RCC 7860 (cell line): Measurements from ENCODE around the gene NHSL2.
"Not testable (repeated sequence)": the region's sequence is repeated elsewhere in the genome, so short reads cannot be mapped to it uniquely, and the experiment has no call there.

Source experiments
- DNase-seq: peaks from one replicate; pipeline ENCODE4 v3.0.0-alpha.2; 2015; ENCODE audit warnings: low spot score
- FAIRE-seq: peaks from 2 replicates; lab custom pipeline; 2012; peaks lifted over from hg19 to GRCh38; lab: Jason Lieb, UNC

The NHSL2 gene

DNA sequence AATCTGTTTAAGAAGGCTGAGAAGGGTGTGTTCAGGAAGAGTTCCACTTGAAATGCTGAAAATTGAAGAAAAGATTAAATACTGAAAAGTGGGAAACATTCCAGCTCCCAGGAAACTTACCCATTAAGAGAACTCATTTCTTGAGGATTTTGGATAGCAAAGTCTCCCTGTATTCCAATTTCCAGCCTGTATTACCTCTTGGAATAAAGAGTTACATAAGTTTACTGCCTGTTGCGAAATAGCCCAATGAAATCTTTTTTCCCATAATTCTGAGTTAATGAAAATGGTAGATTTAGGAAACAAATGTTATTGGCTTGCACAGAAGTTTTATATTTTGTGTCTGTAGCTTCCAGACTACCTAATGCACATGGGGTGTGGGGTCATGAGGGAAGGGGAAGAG lies 12.0 kb downstream of the NHSL2 start:
- no peak for FAIRE-seq
- DNase-seq: no peak

DNA sequence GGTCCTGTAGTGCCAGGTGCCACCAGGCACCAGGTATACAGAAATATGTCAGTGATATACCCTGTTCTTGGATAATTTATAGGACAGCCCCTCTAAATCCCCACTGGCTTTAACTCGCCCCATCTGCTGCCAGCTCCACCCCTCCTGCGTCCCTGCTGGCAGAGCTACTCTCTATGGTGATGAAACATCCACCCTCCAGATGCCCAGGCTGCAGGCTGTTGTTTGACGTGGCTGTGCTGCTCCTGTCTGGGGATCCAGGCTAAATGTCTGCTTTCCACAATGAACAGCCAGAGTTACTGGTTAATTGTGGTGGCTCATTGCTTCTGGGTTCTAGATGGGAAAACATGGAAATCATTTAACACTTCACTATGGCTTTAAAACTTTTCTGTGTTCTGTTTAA lies 12.9 kb downstream of the NHSL2 start:
- FAIRE-seq (no peak), DNase-seq (no peak)

DNA sequence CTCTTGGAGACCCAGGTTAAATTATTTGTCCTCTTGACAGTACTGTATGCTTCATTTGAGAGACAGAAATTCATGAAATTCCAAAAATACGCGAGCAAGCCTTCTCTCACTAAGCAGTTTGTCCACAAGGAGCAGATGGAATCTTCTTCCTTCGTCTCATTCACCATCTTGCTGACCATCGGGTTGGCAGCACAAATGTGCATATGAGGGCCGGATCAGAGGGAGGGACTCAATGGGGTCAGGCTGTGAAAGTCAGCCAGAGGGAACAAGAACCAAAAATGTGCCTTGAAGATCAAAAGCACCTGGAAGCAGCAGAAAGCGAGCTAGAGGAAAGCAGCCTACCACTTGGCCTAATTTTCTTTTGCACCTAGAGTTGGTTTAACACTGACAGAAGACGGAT lies 16.4 kb downstream of the NHSL2 start:
- DNase-seq (no peak), FAIRE-seq (no peak)

DNA sequence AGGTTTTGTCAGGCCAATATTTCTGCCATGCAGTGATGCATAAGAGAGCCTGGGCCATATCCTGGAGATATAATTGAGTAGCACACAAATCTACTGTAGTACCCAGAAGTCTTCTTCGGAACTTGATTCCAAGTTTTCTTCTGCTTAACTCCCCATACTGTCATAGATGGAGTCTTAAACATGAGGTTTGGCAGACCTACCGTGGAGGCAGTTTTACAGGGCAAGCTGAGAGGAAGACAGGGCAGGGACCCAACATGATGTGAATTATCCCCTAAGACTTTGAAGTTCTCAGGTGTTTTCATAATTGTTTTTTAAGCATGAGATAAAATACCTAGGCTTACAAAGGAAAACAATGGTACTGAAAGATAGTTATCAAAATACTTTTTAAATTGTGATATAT lies 18.2 kb downstream of the NHSL2 start:
- FAIRE-seq: no peak
- no peak for DNase-seq

DNA sequence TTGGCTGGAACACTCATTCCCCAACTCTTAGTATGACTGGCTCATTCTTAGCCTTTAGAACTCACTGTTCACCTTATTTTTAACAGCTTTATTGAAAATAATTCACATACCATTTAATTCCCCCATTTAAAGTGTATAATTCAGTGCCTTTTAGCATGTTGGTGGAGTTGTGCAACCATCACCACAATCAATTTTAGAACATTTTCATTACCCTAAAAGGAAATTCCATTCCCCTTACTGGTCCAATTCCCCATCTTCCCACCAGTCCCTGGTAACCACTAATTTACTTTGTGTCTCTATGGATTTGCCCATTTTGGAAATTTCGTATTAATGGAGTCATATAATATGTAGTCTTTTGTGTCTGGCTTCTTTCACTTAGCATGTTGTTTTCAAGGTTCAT lies 19.7 kb downstream of the NHSL2 start:
- no peak for FAIRE-seq
- DNase-seq: no peak

DNA sequence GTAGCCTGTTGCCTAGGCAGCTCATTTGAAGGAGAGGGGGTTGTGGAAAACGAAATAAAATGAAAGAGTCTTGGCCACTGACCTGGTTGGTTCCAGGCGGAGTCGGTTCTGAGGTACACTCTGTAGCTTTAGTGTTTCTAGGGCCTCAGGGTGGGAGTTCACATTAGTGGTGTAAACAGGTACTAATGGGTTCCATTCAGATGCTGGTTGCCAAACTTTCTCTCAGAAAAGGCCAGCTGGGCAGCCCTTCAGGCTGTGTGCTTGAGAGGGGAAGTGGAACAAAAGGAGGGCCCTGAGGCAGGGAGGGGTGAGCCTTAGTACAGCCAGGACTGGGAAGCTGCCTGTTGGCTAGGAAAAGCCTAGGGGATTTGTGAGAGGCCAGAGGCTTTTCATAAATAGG lies 24.8 kb downstream of the NHSL2 start:
- FAIRE-seq (no peak), DNase-seq (no peak)

DNA sequence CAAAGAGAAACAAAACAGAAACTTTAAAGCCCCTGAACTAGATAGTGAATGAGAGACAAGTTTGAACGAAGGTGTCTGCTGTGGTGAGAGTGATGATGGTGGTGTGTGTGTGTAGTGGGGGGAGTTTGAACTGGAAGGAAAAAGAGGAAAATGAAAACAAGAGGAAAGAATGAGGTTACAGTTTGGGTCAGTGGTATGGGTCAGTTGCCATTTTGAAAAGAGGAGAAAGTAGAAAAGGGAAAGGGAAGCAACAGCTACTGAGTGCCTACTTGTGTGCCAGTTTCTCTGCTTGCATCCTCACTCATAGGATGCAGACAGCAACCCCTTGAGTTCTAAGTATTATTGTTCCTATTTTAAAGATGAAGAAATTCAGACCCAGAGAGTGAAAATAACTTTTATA lies 26.0 kb downstream of the NHSL2 start:
- FAIRE-seq (no peak), DNase-seq (no peak)

DNA sequence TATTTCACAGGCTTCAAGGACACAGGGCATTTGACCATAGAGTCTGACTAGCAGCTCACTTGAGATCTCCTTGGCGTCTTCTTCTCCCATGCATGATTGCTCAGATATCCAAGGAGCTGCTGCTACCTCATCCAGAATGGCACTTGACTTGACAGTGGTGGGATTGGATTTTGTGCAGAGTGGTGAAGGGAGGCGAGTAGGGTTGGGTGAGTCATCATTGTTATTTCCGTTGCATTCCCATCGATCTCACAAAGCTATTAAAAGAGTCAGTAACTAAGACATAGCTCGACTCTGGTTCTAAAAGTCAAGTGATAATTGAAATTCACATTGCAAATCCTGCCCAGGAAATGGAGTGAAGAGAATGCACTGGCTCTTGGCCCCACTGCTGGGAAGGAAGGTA lies 27.7 kb downstream of the NHSL2 start:
- DNase-seq (no peak), FAIRE-seq (no peak)

DNA sequence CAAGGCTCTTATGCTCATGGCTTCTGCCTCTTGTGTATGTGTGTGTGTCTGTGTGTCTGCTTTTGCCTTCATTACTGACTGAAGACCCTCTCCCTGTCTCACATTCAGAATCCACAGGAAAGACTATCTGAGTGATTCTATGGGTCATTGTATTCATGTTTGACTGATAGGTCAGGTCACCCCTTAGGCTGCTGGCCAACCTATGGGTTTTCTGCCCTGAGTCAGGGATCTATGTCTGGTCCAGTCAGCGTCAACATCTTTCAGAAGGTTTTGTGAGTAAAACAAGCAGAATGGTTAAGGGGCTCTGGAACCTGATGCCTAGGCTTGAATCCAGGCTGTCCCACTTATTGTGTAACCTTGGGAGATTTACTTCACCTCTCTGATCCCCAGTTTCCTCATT lies 30.5 kb downstream of the NHSL2 start:
- DNase-seq: no peak
- FAIRE-seq: no peak

DNA sequence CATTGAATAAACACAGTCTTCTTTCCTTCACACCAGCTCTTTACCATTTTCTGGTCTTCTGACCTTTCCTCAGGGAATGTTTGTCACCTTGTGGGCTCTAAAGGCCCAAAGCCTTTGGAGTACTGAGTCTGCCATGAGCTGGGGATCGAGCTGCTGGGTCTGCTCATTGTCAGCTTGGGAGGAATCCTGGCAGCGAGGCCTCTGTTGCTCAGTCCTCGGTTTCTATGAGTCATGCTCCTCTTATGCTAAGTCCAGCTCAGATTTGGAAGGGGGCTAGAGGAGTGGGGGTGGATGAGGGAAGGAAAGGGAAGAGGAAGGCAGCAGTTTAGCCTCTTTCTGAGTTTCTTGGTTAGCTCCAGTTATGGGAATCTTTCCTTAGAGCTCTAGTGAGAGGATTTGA lies 31.1 kb downstream of the NHSL2 start:
- FAIRE-seq (no peak), DNase-seq (no peak)

DNA sequence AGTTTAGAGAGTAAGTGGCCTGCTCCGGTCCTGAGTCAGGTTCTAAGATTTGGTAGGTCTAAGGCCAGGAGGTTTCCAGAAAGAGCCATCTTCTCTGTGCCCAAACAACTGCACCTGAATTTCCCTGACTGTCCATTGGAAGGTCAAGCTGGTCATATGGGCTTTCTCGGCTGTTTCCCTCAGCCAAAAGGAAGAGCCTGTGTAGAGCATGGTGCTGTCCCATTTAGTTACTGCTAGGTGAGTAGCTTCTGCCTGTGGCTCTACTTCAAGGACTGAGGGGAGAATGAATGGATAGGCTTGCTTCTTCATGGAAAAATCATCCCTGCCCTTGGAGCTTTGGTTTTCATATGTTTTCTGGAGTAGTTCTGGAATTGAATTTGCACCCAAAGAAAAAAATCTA lies 33.7 kb downstream of the NHSL2 start:
- DNase-seq: no peak
- FAIRE-seq: no peak

DNA sequence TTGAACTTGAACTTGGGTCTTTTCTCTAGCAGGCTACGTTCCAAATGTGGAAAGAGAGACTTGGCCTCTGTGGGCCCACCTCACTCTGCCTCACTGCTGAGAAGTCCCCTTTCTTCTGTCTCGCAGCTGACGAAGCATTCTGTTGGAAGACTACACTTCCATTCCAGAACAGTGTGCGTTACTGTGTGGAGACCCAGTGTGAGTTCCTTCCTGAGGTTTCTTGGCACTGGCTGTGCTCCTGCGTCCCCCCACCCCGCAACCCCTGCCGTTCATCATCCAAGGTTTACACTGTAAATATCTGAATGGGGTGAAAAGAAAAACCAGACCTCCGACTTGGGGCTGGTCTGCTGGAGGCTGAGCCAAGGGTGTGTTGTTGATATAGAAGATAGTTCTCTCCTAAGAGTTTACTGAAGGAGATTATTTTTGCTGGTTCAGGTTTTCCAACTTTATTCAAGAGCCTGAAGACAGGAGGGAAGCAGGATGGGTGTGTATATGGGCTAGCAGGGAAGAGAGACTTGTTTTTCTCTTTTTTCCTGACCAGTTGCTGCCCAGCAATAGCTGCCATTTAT lies 34.7 kb downstream of the NHSL2 start:
- DNase-seq (no peak), FAIRE-seq (no peak)

DNA sequence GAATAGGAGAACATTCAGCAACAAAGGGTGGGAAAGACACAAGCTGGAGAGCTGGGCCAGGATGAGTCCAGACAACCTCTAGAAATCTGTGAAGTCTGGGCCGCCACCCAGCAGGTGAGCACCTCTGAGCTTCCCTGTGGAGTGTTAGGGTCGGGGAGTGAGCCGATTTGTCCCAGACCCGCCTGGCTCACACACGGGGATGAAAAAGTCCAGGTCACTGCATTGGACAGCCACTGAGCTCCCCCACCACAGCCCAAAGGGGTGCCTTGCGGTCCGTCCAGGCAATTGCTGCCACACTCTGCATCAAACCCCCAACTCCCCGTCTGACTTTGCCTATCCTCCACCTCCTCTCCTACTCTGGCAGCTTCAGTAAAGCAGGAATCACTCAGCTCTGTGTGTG lies 38.7 kb downstream of the NHSL2 start:
- DNase-seq: no peak
- no peak for FAIRE-seq

DNA sequence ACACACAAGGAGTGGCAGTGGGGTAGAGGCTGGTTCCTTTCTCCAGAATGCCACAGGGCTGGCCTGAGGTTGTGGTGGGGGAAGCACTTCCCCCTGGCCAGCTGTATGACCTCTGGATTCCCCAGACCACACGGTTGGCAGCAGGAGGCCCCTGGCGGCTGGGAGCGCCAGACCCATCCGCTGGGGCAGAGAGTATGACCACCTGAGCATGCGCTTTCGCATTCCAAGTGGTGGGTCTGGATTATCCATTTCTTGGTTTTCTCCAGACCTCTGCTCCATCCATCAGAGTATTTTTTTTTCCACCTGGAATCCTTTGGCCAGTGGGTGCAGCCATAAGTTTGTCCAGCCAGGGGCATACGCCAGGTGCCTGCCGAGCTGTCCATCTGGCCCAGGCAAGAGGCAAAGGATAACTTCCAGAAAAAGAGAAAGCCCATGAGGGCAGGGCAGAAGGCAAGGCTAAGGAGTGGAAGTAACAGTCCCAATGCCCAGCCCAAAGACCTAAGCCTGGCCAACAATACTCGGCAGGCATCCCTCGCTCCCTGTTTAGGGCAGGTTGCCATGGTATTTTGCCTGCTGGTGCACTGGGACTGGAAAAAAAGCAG lies 39.3 kb downstream of the NHSL2 start:
- no peak for DNase-seq
- FAIRE-seq: no peak

DNA sequence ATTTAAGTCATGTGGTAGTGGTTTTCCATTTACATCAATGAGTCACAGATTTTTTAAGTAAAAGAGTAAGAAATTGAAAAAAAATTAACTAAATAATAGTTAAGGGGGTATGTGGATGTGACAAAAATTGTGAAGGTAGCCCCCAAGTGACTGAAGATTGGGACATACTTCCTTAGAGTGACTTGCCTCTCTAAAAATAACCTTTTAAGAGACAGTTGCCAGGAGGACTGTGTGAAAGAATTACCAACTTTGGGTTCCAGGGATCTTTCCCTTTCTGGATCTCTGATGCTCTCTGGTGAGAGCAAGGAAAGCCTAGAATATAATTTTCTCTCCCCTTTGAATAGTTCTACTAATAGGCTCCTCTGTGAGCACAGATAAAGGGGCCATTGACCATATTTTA lies 42.7 kb downstream of the NHSL2 start:
- DNase-seq (no peak), FAIRE-seq (no peak)

DNA sequence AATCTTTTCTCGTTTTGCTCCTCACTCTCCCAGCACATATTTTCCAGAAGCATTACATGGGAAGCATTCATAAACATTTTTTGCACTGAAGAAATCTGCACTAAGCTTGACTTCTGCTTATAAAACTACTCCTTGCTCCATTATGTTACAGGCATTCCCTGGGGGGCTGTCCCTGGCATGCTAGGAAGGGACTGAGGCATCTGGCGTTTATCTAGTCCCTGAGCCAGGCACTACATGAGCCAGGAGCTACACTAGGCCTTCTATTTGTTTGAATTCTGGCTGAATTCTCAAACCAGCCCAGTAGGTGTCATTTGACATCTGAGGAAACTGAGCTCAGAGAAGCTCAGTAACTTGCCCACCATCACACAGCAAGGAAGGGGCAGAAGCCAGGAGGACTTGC lies 43.3 kb downstream of the NHSL2 start:
- DNase-seq: no peak
- no peak for FAIRE-seq

DNA sequence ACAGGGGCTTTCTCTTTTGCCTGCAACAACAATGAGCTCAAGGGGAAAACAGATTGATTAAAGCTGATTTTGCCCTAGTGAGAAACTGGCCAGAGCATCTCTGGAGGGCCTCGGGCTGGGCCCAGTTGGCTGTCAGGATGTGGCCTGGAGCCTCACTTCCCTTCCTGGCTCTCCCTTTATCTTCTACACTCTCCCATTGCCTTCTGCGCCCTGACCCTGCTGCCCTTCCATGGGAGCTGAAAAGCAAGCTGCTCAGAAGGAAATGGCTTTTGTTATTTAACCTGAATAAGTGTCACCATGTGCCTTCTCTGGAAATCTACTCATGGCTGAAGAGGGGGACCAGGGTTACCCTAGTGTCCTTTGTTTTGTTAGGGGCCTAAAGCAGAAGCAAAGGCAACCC lies 43.8 kb downstream of the NHSL2 start:
- FAIRE-seq (no peak), DNase-seq (no peak)

DNA sequence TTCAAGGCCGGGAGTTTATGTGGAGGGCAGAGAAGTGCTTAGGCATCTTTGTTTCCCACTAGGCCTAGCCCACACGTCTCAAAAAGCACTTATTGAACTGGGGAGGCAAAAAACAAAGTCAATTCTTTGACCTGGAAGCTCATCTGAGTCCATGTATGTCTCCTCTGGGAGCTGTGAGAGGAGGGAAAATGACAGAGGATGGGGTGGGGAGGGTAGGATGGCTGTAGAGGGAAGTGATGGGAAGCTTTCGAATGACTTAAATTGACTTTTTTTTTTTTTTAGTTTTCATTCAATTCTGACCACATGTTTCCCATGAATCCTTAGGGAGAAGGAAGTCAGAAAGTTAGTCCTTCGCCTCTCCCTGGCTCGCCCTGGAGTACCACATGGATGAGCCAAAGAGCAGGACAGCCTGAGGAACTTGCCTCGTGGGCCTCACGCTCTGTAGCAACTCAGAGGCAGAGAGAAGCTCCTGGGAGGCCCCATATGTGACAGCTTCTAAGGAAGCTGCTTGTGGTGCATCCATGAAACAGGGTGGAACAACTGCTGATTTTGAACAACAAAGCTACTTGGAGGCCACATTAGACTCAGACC lies 45.0 kb downstream of the NHSL2 start:
- no peak for FAIRE-seq

DNA sequence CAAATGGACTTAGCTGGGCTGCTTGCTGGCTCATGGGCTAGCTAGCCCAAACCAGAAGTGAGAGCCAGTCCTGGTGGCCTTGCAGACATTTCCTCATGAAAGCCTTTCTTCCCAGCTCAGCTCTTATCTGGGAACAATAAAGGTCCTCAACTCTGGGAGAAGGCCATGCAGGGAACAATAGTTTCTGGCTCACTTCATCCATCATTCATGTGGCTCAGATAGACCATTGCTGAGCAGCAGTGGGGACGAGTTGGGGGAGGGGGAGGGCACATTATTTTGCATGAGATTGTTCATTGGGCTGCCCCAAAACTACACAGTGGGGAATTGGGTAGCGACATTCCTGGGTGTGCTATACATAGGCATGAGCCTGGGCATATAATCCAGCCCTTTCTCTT lies 47.6 kb downstream of the NHSL2 start:
- DNase-seq (no peak), FAIRE-seq (no peak)

More for the DNA sequence above, 45.0 kb downstream of the NHSL2 start:
- DNase-seq: no peak

DNA sequence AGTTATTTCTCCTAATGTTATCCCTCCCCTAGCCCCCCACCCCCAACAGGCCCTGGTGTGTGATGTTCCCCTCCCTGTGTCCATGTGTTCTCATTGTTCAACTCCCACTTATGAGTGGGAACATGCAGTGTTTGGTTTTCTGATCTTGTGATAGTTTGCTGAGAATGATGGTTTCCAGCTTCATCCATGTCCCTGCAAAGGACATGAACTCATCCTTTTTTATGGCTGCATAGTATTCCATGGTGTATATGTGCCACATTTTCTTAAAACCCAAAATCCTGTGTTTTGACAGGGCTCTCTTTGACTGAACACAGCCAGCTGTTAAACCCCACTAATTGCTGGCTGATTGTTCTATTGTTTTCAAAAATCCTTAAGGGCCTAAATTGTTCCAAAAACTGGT lies 53.5 kb downstream of the NHSL2 start:
- DNase-seq, FAIRE-seq: not testable (repeated sequence)

DNA sequence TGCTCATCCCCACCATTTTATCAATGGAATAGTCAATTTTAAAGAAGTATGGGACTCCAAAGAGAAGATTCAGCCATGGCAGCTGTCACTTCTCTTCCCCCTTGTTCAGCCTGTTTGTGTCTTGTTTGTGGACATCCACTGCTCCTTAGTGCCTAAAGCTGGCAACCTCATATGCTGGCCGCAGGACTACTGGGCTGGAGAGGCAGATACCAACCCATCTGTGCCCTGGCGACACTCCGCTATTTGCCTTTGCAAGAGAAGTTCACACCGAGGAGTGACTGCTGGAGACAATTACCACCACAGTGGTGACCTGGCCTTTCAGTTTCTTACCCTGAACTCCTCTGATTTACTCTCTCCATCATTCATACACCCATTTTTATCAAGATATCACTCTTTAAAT lies 64.3 kb downstream of the NHSL2 start:
- no peak for FAIRE-seq
- DNase-seq: no peak

DNA sequence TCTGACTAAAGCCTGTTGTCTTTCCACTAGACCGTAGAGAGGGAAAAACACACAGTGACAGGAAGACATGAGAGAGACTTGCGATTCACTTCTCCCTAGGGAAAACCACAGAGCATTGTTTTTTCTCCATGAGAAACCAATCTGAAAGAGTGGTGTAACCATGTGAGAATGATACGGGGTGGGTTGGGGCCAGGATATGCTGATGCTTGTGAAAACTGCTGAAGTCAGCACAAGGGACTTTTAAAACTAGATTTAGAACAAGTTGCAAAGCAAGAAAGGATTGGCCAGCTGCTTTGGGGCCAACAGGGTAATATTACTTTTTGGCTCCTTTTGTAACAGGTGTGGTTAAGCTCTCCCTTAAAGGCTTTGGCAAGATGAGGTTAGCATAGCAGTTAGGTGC lies 66.1 kb downstream of the NHSL2 start:
- no peak for DNase-seq
- FAIRE-seq: no peak

DNA sequence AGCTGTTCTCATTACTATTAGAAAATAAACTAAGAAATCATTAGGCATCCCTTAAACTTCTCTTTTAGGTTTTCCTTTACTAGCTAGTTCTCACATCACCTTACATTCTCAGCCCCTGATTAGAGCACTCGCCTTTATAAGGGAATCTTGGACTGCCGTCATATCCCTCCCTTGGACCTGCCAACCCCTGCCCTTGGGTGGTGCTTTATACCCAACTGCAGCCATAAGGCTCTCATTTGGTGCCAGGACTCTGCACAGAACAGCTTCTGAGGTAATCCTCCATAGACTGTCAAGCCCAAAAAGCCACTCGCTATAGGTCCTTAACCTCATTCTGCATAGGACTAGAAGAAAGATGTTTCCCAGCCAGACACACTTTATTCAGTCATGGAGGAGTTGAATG lies 67.5 kb downstream of the NHSL2 start:
- FAIRE-seq: no peak
- DNase-seq: no peak
